Measurements from ENCODE around the gene UPF1. TPM values are rescaled to one million over a fixed set of nuclear protein-coding genes. Genes with fewer than 3 reads are reported as not detected.
"Not testable (repeated sequence)": the region's sequence is repeated elsewhere in the genome, so short reads cannot be mapped to it uniquely, and the experiment has no call there.

Gene UPF1
- total RNA-seq, 1 donor from 2014 or later = 71.6 TPM

DNA sequence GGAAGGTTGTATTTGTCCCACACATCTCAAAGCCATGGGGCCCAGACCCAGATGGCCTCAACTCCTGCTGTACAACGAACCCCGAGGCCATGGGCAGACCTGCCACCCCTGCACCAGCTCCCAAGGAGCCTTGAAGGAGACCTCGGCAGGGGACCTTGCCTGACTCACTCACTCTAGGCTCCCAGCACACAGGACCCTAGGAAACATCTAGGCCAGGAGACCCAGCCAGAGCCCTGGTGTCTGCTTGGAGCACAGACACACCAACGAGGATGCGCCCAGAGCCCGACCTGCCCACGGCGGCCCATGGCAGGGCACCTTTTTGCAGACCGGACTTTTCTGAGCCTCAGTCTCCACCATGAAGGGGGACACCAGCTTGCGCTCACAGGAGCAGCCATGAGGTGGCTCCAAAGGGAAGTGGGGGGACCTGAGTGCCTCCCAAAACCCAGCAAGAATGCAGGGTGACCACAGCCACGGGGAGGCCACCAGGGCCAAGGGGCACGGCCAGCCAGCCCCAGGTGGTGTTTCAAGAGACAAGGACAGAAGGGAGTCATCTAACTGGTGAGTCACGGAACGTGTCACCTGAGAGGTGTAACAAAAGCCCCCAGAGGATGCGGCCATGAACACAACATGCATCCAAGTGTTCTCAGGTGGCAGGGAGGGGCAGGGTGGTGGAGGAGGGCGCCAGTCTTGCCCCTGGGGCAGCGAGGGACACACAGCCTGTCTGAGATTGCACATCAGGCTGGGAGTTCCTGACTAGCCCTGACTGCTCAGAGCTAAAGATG lies 69.1 kb downstream of the UPF1 start:
- TF ChIP-seq, protein P1, sequence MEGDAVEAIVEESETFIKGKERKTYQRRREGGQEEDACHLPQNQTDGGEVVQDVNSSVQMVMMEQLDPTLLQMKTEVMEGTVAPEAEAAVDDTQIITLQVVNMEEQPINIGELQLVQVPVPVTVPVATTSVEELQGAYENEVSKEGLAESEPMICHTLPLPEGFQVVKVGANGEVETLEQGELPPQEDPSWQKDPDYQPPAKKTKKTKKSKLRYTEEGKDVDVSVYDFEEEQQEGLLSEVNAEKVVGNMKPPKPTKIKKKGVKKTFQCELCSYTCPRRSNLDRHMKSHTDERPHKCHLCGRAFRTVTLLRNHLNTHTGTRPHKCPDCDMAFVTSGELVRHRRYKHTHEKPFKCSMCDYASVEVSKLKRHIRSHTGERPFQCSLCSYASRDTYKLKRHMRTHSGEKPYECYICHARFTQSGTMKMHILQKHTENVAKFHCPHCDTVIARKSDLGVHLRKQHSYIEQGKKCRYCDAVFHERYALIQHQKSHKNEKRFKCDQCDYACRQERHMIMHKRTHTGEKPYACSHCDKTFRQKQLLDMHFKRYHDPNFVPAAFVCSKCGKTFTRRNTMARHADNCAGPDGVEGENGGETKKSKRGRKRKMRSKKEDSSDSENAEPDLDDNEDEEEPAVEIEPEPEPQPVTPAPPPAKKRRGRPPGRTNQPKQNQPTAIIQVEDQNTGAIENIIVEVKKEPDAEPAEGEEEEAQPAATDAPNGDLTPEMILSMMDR (IDR thresholded peaks at IDR 0.05; ENCODE audit: insufficient read depth, low read length, poor library complexity, severe bottlenecking) = no peak
- Histone ChIP-seq H3K27me3 (ENCODE audit: control insufficient read depth, insufficient read depth, low read length) (peaks cover 7% of the 10 kb centered on the region), H3K4me3 (ENCODE audit: low read depth, low read length) (no peak overlapping the region), H3K36me3 (ENCODE audit: control insufficient read depth, insufficient read depth, low read length) (peaks cover 2% of the 10 kb centered on the region)
- DNase-seq (ENCODE audit: low read depth) = no peak

DNA sequence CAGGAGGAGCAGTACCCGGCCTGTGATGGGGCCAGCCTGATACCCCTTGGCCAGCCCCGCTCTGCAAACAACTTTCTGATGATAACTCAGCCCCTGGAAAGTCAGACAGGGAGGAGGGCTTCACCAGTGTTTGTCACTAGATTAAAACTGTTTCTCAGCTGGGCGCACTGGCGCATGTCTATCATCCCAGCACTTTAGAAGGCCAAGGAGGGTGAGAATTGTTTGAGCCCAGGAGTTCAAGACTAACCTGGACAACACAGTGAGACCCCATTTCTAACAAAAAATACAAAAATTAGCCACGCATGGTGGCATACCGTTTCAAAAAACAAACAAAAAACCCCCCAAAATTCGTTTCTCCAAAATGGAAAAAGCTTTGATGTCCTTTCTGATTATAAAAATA lies 69.7 kb downstream of the UPF1 start:
- peaks cover 2% of the 10 kb centered on the region for H3K36me3 ChIP-seq (ENCODE audit: control insufficient read depth, insufficient read depth, low read length)
- H3K4me3 ChIP-seq (ENCODE audit: low read depth, low read length) = no peak overlapping the region
- TF ChIP-seq, protein P1 (IDR thresholded peaks at IDR 0.05; ENCODE audit: insufficient read depth, low read length, poor library complexity, severe bottlenecking) = no peak
- DNase-seq (ENCODE audit: low read depth) = no peak
- peaks cover 5% of the 10 kb centered on the region for H3K27me3 ChIP-seq (ENCODE audit: control insufficient read depth, insufficient read depth, low read length)

DNA sequence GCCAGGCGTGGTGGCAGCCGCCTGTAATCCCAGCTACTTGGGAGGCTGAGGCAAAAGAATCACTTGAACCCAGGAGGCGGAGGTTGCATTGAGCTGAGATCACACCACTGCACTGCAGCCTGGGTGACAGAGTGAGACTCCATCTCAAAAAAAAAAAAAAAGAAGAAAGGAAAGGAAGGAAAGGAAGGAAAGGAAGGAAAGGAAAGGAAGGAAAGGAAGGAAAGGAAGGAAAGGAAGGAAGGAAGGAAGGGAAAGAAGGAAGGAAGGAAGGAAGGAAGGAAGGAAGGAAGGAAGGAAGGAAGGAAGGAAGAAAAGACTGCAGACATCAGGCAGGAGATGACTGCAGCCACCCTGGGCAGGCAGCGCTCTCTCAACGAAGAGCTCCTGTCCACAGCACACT lies 70.8 kb downstream of the UPF1 start:
- not testable (repeated sequence) for H3K27me3 ChIP-seq (ENCODE audit: control insufficient read depth, insufficient read depth, low read length); DNase-seq (ENCODE audit: low read depth); H3K4me3 ChIP-seq (ENCODE audit: low read depth, low read length); H3K36me3 ChIP-seq (ENCODE audit: control insufficient read depth, insufficient read depth, low read length)

DNA sequence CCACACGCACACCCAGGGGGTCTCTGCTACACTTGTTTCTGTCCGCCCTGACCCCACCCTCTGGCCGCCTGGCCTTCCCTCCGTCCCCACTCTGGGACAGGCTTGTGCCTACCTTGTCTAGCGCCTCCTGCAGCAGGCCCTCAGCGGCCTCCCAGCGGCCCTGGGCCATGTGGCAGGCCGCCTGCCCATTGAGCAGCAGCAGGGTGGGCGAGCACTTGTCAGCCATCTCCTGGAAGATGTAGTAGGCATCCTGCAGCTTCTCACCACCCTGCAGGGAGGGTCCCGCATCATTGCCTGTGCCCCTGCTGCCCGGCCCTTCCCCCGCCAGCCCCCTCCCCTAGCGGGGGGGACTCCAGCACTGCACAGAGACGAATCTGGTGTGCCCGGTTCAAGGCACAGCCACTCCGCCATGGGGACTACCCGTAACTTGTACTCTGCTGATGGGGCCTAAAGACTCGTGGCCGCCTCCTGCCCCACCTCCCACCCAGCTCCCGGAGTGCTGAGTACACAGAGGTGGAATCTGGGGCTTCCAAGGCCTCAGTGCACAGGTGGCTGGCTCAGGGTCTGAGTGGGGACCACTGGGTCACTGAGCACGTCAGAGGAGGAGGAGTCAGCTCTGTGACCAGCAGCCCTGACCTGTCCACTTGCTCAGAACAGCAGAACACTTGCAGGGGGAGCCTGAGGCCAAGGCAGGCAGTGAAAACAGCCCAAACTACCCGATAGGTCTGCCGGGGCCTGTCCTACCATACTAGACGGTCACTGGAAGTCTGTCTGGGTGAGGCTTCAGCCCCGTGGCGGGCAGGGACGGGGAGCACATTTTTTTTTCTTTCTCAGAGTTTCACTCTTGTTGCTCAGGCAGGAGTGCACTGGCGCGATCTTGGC lies 71.6 kb downstream of the UPF1 start:
- DNase-seq (ENCODE audit: low read depth) = no peak
- Histone ChIP-seq H3K4me3 (ENCODE audit: low read depth, low read length) (no peak overlapping the region), H3K27me3 (ENCODE audit: control insufficient read depth, insufficient read depth, low read length) (no peaks in the 10 kb centered on the region), H3K36me3 (ENCODE audit: control insufficient read depth, insufficient read depth, low read length) (peaks cover 2% of the 10 kb centered on the region)
- TF ChIP-seq, protein P1 (IDR thresholded peaks at IDR 0.05; ENCODE audit: insufficient read depth, low read length, poor library complexity, severe bottlenecking) = no peak

DNA sequence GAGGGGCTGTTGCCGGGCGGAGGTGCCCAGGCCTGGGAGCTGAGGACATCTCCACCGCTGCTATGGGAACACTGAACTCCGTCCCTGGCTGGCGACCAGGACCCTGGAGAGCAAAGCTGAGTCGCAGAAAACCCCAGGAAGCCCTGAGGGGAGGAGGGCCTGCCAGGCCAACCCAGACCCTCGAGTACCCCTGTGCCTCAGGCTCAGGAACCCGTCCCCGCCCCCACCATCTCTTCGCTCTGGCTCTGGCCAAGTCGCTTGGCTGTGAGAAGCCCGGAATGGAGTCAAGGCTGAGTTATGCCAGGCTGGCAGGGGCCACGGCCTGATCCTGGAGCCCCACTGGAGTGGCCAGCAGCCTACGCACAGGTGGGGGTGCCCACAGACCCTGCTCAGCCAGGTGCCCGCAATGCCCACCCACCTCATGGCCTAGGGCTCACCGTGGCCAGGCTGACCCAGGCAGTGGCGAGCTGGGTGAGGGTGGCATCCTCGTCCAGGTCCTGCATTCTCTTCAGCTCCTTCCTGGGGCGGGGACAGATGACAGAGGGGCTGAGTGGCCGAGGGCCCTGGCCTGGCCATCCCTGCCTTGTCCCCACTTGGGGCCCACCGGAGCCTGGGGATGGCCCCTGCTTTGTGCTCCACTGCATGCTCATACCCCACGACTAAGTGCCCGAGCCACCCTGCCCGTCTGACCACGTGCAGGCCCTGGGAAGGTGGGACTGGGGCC lies 72.7 kb downstream of the UPF1 start:
- Histone ChIP-seq H3K36me3 (ENCODE audit: control insufficient read depth, insufficient read depth, low read length) (peaks cover 2% of the 10 kb centered on the region), H3K27me3 (ENCODE audit: control insufficient read depth, insufficient read depth, low read length) (no peaks in the 10 kb centered on the region), H3K4me3 (ENCODE audit: low read depth, low read length) (no peak overlapping the region)
- TF ChIP-seq, protein P1 (IDR thresholded peaks at IDR 0.05; ENCODE audit: insufficient read depth, low read length, poor library complexity, severe bottlenecking) = no peak
- DNase-seq (ENCODE audit: low read depth) = no peak

DNA sequence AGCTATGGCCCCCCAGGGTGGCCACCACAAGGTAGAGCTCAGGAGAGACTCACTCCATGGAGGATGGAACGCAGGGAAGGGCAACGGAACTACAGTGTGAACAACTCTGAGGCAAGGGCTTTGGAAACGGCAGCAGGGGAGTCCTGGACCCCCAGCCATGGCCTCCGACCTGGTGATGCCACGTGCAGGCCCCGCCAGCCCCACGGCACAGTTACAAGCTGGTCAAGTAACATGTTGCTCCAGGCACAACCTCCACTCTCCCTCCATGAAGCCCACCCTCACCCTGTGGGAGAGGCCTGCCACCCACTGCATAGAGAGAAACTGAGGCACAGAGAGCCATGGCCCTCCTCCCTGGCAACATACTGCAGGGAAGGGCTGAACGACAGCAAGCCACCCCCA lies 73.3 kb downstream of the UPF1 start:
- no peak for DNase-seq (ENCODE audit: low read depth)
- TF ChIP-seq, protein P1 (IDR thresholded peaks at IDR 0.05; ENCODE audit: insufficient read depth, low read length, poor library complexity, severe bottlenecking) = no peak
- H3K27me3 ChIP-seq (ENCODE audit: control insufficient read depth, insufficient read depth, low read length) = no peaks in the 10 kb centered on the region
- H3K4me3 ChIP-seq (ENCODE audit: low read depth, low read length) = no peak overlapping the region
- peaks cover 2% of the 10 kb centered on the region for H3K36me3 ChIP-seq (ENCODE audit: control insufficient read depth, insufficient read depth, low read length)
